Stomach (tissue), 4 donors: ENCODE measurements around the gene PLCG2.

Experiments used
- CTCF ChIP-seq, 7 experiments: fragments of 450-650 bp in 4 of 7; fragments of 200-600 bp in 3 of 7; sonication (generic) in 3 of 7; IDR thresholded peaks; one replicate each; pipeline ENCODE4 v1.5.1; 2016 to 2019; ENCODE audit warnings: antibody characterized with exemption in 7 of 7, control low read depth in 2 of 7, mild to moderate bottlenecking in 1 of 7
- EP300 ChIP-seq: sonication (generic); formaldehyde crosslinking; IDR thresholded peaks from one replicate; pipeline ENCODE4 v1.6.1; 2017; ENCODE audit warnings: antibody characterized with exemption
- POLR2A ChIP-seq, 4 donors: fragments of 450-650 bp; IDR thresholded peaks; one replicate each; pipeline ENCODE4 v1.6.1; 2016; ENCODE audit warnings: antibody characterized with exemption in 4 of 4, control low read depth in 2 of 4, mild to moderate bottlenecking in 1 of 4, moderate library complexity in 1 of 4
- POLR2AphosphoS5 ChIP-seq, 3 donors: sonication (generic); formaldehyde crosslinking; IDR thresholded peaks; one replicate each; pipeline ENCODE4 v1.6.1; 2016; ENCODE audit warnings: antibody characterized with exemption in 3 of 3

- no peak for TF ChIP-seq CTCF (IDR thresholded peaks at IDR 0.05)
- no peak for TF ChIP-seq POLR2AphosphoS5 (IDR thresholded peaks at IDR 0.05)
- no peak for TF ChIP-seq EP300
- no peak for TF ChIP-seq POLR2A (IDR thresholded peaks at IDR 0.05)
Observed at GRCh38 chr16:81917375-81917774, 138.3 kb downstream of the PLCG2 start.
